ENCODE measurements around the gene NOTCH3.
A peak's percentile ranks its signal among the peaks of the same experiment; 100 is the strongest.

The NOTCH3 gene

GRCh38 chr19:15161028-15161984, 39.5 kb downstream of the NOTCH3 start:
- H3K4me3 ChIP-seq (ENCODE audit: low read depth, low read length): no peak overlapping the region
- no peak for DNase-seq (ENCODE audit: low read depth)
- TF ChIP-seq, protein P1, sequence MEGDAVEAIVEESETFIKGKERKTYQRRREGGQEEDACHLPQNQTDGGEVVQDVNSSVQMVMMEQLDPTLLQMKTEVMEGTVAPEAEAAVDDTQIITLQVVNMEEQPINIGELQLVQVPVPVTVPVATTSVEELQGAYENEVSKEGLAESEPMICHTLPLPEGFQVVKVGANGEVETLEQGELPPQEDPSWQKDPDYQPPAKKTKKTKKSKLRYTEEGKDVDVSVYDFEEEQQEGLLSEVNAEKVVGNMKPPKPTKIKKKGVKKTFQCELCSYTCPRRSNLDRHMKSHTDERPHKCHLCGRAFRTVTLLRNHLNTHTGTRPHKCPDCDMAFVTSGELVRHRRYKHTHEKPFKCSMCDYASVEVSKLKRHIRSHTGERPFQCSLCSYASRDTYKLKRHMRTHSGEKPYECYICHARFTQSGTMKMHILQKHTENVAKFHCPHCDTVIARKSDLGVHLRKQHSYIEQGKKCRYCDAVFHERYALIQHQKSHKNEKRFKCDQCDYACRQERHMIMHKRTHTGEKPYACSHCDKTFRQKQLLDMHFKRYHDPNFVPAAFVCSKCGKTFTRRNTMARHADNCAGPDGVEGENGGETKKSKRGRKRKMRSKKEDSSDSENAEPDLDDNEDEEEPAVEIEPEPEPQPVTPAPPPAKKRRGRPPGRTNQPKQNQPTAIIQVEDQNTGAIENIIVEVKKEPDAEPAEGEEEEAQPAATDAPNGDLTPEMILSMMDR (IDR thresholded peaks at IDR 0.05; ENCODE audit: low read depth, low read length, missing control alignments): peak; percentile 82

DNA sequence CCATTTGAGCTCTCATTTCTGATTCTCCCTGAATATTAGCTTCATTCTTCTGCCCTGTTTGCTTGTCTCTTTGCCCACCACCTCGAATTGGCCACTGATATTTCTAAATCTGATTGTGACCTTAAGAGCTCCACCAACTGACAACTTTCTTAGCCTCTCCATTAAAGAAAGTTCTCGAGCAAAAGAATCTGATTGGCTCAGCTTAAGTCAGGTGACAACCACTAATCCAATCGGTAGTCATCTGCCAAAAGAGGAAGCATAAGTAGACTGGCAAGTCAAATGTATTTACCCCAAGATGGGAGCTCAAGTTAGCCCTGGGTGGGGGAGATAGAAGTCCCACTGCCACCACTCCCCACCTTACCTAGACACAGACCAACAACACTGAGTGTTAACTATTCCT, 41.5 kb downstream of the NOTCH3 start:
- TF ChIP-seq, protein P1 (IDR thresholded peaks at IDR 0.05; ENCODE audit: low read depth, low read length, missing control alignments): no peak
- no peak overlapping the region for H3K4me3 ChIP-seq (ENCODE audit: low read depth, low read length)
- DNase-seq (ENCODE audit: low read depth): no peak

GRCh38 chr19:15156391-15156790, 44.4 kb downstream of the NOTCH3 start:
- H3K4me3 ChIP-seq (ENCODE audit: low read depth, low read length): no peak overlapping the region
- TF ChIP-seq, protein P1 (IDR thresholded peaks at IDR 0.05; ENCODE audit: low read depth, low read length, missing control alignments): no peak
- no peak for DNase-seq (ENCODE audit: low read depth)

- TF ChIP-seq, protein P1 (IDR thresholded peaks at IDR 0.05; ENCODE audit: low read depth, low read length, missing control alignments): no peak
- no peak overlapping the region for H3K4me3 ChIP-seq (ENCODE audit: low read depth, low read length)
- DNase-seq (ENCODE audit: low read depth): no peak
Measured at GRCh38 chr19:15155296-15155695, 45.5 kb downstream of the NOTCH3 start.

DNA sequence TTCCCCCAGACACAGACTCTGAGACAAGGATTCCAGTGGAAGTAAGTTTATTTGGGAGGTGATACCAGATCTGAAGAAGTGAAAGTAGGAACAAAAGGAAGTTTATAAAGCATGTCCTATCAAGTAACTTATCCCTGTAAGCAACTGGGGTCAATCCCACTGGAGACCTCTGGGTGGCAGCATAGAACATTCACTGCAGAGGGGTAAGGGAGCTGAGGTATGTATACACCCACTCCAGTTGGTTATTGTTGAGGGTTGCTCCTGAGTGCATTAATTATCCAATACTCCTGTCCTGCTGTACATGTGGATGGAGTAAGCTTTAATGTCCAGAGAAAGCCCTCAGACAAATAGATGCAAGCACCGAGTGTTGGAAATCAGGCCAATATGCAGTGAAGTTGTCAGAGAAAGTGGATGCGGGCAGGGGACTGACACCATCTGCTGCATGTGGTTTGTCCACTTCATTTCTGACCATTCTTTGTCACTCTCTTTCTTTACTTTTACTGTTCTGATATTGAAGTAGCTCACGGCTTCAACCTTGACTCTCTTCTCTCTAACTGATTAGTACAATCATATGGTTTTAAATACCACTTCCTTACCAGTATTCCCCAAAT, 46.7 kb downstream of the NOTCH3 start:
- TF ChIP-seq, protein P1 (IDR thresholded peaks at IDR 0.05; ENCODE audit: low read depth, low read length, missing control alignments): peak; percentile 64
- DNase-seq (ENCODE audit: low read depth): no peak
- H3K4me3 ChIP-seq (ENCODE audit: low read depth, low read length): no peak overlapping the region

DNA sequence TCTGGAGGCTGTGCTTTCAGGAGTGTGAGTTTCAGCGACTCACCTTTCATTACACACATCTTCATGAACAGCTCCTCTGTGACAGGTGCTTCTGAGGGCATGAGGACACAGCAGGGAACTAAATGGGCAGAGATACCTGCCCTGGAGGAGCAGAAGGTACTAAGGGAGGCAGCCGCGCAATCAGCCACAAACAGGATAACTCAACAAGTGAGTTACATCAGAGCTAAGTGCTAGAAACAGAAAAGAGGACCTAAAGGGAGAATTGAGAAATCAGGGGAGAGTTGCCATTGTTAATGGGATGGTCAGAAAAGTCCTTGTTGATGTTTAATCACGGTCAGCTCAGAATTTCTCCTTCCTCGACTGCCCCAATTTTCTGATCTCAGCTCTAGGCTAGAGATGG, 51.1 kb downstream of the NOTCH3 start:
- no peak for DNase-seq (ENCODE audit: low read depth)
- TF ChIP-seq, protein P1 (IDR thresholded peaks at IDR 0.05; ENCODE audit: low read depth, low read length, missing control alignments): no peak

More for the DNA sequence above, 51.1 kb downstream of the NOTCH3 start:
- H3K4me3 ChIP-seq (ENCODE audit: low read depth, low read length): no peak overlapping the region
